T1000 (cell line): ENCODE data around the gene HOXA5.

Source experiments
- DNase-seq: peaks from one replicate; lab custom pipeline; 2025; ENCODE audit warnings: mixed read lengths; lab: John Stamatoyannopoulos, UW

HOXA5 gene

DNA sequence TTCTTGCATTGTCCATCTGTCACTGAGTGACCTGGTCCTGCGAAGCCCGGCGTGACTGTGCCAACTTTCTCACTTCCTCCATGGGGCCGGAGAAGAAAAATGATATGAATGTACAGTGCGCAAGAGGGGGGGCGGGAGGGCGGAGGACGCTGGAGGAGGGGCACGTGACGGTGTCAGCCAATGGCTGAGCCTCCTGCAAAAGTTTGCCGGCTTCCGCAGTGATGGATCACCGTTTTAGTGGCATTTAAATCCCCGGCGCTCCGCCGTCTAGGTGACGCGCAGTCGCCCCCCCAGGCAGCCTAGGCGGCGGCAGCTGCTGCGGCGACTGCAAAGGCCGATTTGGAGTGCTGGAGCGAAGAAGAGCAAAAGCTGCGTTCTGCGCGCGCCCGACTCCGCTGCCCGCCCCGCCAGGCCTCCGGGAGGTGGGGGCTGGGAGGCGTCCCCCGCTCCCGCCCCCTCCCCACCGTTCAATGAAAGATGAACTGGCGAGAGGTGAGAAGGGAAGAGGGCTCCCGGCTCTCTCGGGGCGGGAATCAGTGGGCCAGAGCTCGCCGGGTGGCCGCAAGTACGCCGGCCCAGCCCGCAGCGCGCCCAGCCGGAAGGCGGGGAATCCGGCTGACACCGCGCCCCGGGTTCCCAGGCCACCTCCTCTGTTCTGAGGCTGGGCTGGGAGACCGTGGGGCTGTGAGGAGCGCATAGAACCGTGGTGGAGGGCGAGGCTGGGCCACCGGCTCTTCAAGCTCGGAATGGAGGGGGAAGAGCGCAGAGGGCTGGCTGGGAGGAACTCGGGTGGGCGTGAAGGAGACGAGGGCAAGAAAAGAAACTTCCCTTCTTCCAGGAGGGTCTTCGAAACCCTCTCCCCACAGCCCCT, 47.3 kb downstream of the HOXA5 start, which contains the start of gene HOXA1:
Gene HOXA1, minus strand, starts transcription at position 104 of the 871 bp plus-strand sequence. Its CDS starts 88 bp downstream, at position 16.
- DNase-seq, result peak; percentile 81

DNA sequence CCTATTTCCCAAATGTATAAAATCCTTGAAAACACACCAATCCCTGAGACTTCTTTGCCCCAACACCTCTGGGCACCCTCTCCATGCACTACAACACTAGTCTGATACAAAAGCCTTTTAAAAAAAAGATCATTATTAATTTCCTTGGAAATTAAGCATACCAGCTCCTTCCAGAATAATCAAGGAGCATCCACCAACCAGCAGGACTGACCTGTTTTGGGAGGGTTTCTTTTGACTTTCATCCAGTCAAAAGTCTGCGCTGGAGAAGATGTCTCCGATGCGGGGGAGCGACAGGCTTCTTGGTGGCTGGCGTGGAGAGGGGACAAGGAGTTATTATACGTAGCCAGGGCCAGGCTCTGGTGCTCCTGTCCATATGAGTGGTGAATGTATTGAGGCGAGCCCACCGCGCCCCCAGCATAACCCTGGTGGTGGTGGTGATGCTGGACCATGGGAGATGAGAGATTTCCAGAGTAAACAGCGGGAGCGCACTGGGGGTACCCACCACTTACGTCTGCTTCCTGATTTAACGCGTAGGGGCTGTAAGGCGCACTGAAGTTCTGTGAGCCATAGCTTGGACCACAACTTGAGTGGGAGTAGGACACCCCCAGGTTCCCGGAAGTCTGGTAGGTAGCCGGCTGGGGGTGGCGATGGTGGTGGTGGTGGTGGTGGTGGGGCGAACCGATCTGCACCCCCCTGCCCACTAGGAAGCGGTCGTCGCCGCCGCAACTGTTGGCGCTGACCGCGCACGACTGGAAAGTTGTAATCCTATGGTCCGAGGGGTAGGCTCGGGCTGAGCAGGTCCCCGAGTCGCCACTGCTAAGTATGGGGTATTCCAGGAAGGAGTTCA, 48.2 kb downstream of the HOXA5 start:
- DNase-seq, result no peak

- DNase-seq, result no peak
Measured at GRCh38 chr7:27094304-27095049, 49.0 kb downstream of the HOXA5 start.

DNA sequence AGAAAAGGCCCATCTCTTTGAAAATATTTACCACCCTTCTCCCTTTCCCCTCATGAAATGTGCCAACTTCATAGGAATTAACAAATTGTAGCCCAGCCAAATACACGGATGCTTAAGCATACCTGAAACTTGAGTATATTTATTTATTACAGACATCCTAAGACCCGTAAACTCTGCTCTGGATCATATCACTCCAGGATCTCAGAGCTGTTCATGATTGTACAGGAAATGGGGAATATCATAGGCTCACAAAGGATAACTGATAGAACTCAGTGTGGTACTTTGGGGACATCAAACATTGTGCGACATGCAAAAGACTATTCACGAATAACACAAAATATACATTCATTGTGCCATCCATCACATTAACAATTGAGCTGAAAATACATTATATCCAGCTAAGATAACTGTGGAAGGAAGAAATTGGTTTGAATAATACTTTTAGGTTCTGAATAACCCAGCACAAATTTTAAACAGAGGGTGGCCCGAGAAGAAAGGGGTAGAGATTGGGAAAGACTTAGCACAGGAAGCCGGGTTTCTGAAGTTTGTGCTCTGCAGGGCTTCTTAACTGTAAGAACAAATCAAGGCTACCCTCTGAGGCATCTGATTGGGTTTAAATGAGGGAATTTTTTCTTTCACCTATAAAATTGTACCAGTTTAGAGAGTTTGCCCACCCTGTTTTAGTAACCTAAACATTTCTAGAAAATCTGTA, 50.1 kb downstream of the HOXA5 start:
- DNase-seq, result no peak

DNA sequence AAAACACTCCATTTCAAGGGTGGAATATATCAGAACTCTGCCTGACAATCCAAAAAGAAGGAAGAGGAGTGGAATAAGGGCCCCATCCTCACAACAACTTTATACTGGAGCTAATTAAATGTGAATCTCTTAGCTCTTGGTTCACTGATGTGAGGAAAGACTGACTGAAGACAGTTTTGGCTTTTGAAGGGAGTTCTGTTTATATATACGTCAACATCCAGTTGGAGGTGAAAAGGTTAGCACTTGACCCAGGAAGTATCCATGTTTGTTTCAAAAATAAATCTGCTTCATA, 50.7 kb downstream of the HOXA5 start:
- no peak for DNase-seq

- no peak for DNase-seq
Measured at GRCh38 chr7:27091941-27092818, 51.3 kb downstream of the HOXA5 start.

GRCh38 chr7:27091105-27091504, 52.4 kb downstream of the HOXA5 start:
- DNase-seq, result no peak
